C4-2B (cell line): Measurements from ENCODE around the gene B4GALNT1.

Experiments
- CTCF ChIP-seq: fragments of 450-650 bp; conservative IDR thresholded peaks from 2 replicates; pipeline ENCODE4 v1.5.1; 2017; ENCODE audit warnings: mild to moderate bottlenecking
- ZFX ChIP-seq: fragments of 450-650 bp; IDR thresholded peaks from 2 replicates; pipeline ENCODE4 v1.6.1; 2017

- TF ChIP-seq CTCF: no peak
- TF ChIP-seq ZFX: no peak
Measured at GRCh38 chr12:57585156-57585555, 47.8 kb downstream of the B4GALNT1 start.
